Neuronal stem cell (in vitro differentiated cells): Measurements from ENCODE around the gene SLC6A11.

ENCODE experiments used
- DNase-seq: peaks from one replicate; pipeline ENCODE4 v3.0.0-alpha.2; 2013; ENCODE audit warnings: low spot score
- H2AFZ ChIP-seq: one replicate; pipeline ENCODE4 v1.6.1; 2013; ENCODE audit warnings: mild to moderate bottlenecking, low read length, inconsistent platforms
- H2AK5ac ChIP-seq: 2 replicates; pipeline ENCODE4 v1.6.1; 2013; ENCODE audit warnings: low read depth, mild to moderate bottlenecking, inconsistent platforms, low read length, moderate library complexity, mixed read lengths
- H2BK120ac ChIP-seq: 2 replicates; pipeline ENCODE4 v1.6.1; 2013; ENCODE audit warnings: low read depth, mild to moderate bottlenecking, inconsistent platforms, low read length, moderate library complexity, mixed read lengths
- H2BK12ac ChIP-seq: one replicate; pipeline ENCODE4 v1.6.1; 2013; ENCODE audit warnings: low read length, inconsistent platforms
- H2BK15ac ChIP-seq: 2 replicates; pipeline ENCODE4 v1.6.1; 2013; ENCODE audit warnings: mild to moderate bottlenecking, low read length, inconsistent platforms, mixed read lengths
- H2BK5ac ChIP-seq: one replicate; pipeline ENCODE4 v1.6.1; 2013; ENCODE audit warnings: inconsistent platforms, mild to moderate bottlenecking, low read length, moderate library complexity
- H3K14ac ChIP-seq: one replicate; pipeline ENCODE4 v1.6.1; 2013; ENCODE audit warnings: low read length, inconsistent platforms
- H3K18ac ChIP-seq: 2 replicates; pipeline ENCODE4 v1.6.1; 2013; ENCODE audit warnings: low read length, inconsistent platforms
- H3K23ac ChIP-seq: 2 replicates; pipeline ENCODE4 v1.6.1; 2013; ENCODE audit warnings: low read depth, mild to moderate bottlenecking, mixed read lengths, low read length, inconsistent platforms; ENCODE audit not compliant: poor library complexity
- H3K27ac ChIP-seq: replicated peaks from 3 replicates; pipeline ENCODE4 v1.5.1; 2013; ENCODE audit warnings: low read length, inconsistent platforms
- H3K27me3 ChIP-seq, 3 experiments: 2 replicates each; pipeline ENCODE4 v1.6.1; 2013; ENCODE audit warnings: low read length in 3 of 3, mild to moderate bottlenecking in 2 of 3, inconsistent platforms in 1 of 3, low read depth in 1 of 3, mixed read lengths in 1 of 3, moderate library complexity in 1 of 3; ENCODE audit not compliant: control insufficient read depth in 3 of 3, insufficient read depth in 3 of 3
- H3K36me3 ChIP-seq, 2 donors: replicated peaks in 1 of 2; 2 replicates each; pipeline ENCODE4 v1.6.1; 2013; ENCODE audit warnings: low read length in 2 of 2; ENCODE audit not compliant: control insufficient read depth in 2 of 2, insufficient read depth in 2 of 2
- H3K4ac ChIP-seq: 2 replicates; pipeline ENCODE4 v1.6.1; 2013; ENCODE audit warnings: inconsistent platforms, mild to moderate bottlenecking, low read length, moderate library complexity
- H3K4me1 ChIP-seq, 2 donors: 1 replicate in 1 of 2; 2 replicates in 1 of 2; pipeline ENCODE4 v1.6.1; 2013; ENCODE audit warnings: low read length in 2 of 2, low read depth in 1 of 2; ENCODE audit not compliant: control insufficient read depth in 2 of 2, insufficient read depth in 1 of 2
- H3K4me2 ChIP-seq: one replicate; pipeline ENCODE4 v1.6.1; 2013; ENCODE audit warnings: mild to moderate bottlenecking, low read length, inconsistent platforms; ENCODE audit not compliant: insufficient read depth, poor library complexity, severe bottlenecking
- H3K4me3 ChIP-seq, 2 donors: 2 replicates each; pipeline ENCODE4 v1.5.1; 2013; ENCODE audit warnings: low read length in 2 of 2, mild to moderate bottlenecking in 2 of 2, inconsistent platforms in 1 of 2, moderate library complexity in 1 of 2
- H3K79me1 ChIP-seq: one replicate; pipeline ENCODE4 v1.6.1; 2013; ENCODE audit warnings: low read depth, mild to moderate bottlenecking, inconsistent platforms, low read length, moderate library complexity
- H3K9ac ChIP-seq: one replicate; pipeline ENCODE4 v1.6.1; 2013; ENCODE audit warnings: mild to moderate bottlenecking, low read depth, low read length, inconsistent platforms; ENCODE audit not compliant: poor library complexity
- H3K9me3 ChIP-seq, 2 donors: replicated peaks in 1 of 2; 2 replicates each; pipeline versions ENCODE3 to v1.6.1; 2013; ENCODE audit warnings: low read length in 2 of 2, mild to moderate bottlenecking in 2 of 2, inconsistent platforms in 1 of 2, low read depth in 1 of 2, mixed read lengths in 1 of 2, moderate library complexity in 1 of 2; ENCODE audit not compliant: control insufficient read depth in 2 of 2, insufficient read depth in 1 of 2
- H4K8ac ChIP-seq: one replicate; pipeline ENCODE4 v1.6.1; 2013; ENCODE audit warnings: low read depth, mild to moderate bottlenecking, inconsistent platforms, low read length, moderate library complexity
- H4K91ac ChIP-seq: one replicate; pipeline ENCODE4 v1.6.1; 2013; ENCODE audit warnings: low read length, low read depth, mild to moderate bottlenecking, inconsistent platforms; ENCODE audit not compliant: poor library complexity
- WGBS, 2 donors: extraction: QIAGEN DNeasy Blood & Tissue Kit; methylation state at CpG; one replicate each; pipeline ENCODE4 v1.1.7; 2013; ENCODE audit warnings: missing lambda C conversion rate in 2 of 2, mixed read lengths in 1 of 2; ENCODE audit not compliant: insufficient read length in 2 of 2, insufficient replicate concordance in 1 of 2; ENCODE audit errors: extremely low coverage in 2 of 2; 5-methylcytosine and 5-hydroxymethylcytosine counted together

Gene SLC6A11

DNA sequence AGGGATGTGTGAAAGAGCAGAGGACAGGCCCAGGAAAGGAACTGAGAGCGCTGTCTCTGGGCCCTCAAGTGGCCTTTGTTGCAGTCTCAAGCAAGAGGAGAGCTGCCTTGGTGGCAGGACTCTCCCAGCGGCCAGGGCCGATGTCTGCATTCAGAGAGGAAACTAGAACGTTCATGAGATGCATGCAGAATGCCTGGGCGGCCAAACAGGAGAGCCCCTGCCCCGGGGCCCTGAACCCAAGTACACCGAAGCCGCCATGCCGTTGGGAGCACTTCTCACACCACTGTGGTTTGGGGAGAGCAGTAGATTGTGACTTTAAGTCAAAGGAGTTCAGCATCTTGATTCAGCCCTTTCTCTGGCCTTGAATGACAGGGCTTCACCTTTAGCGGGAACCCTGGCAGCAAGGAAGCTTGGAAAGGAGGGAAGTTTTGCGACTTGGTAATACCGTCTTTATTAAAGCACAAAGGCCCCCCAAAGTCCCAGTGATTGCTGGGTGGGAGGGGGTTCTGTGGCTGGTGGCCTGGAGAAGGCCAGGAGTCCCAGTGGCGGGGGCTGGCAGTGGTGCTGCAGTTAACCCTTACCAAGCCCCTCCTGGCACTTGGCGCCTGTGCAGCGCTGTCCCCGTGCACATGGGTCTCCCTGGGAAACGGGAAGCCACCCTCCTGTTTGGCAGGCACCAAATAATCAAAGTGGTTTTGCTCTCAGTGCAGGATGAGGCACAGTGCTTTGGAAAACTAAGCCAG lies 36.2 kb downstream of the SLC6A11 start:
- no peak overlapping the region for H3K4me2 ChIP-seq
- no peaks in the 10 kb centered on the region for H3K36me3 ChIP-seq
- no peak overlapping the region for H2AK5ac ChIP-seq
- no peaks in the 10 kb centered on the region for H3K27me3 ChIP-seq
- no peak overlapping the region for H3K4me3 ChIP-seq
- H4K91ac ChIP-seq, result no peak overlapping the region
- no peak overlapping the region for H2BK120ac ChIP-seq
- no peak overlapping the region for H2BK12ac ChIP-seq
- H3K18ac ChIP-seq, result peak overlapping the region; percentile 28
- no peak overlapping the region for H3K14ac ChIP-seq
- H3K9me3 ChIP-seq, result no peaks in the 10 kb centered on the region
- no peak overlapping the region for H4K8ac ChIP-seq
- no peak overlapping the region for H3K23ac ChIP-seq
- H2BK5ac ChIP-seq, result no peak overlapping the region
- H3K79me1 ChIP-seq, result no peaks in the 10 kb centered on the region
- H3K4me1 ChIP-seq, result peaks cover 0 to 13% of the 10 kb centered on the region in 2 donors
- H3K27ac ChIP-seq, result no peak overlapping the region
- WGBS, 2 donors, result no CpG with 5 or more reads among the region's 17 CpGs
- H3K9ac ChIP-seq, result peak overlapping the region; percentile 3
- no peak overlapping the region for H2AFZ ChIP-seq
- DNase-seq, result no peak
- no peak overlapping the region for H2BK15ac ChIP-seq
- no peak overlapping the region for H3K4ac ChIP-seq

DNA sequence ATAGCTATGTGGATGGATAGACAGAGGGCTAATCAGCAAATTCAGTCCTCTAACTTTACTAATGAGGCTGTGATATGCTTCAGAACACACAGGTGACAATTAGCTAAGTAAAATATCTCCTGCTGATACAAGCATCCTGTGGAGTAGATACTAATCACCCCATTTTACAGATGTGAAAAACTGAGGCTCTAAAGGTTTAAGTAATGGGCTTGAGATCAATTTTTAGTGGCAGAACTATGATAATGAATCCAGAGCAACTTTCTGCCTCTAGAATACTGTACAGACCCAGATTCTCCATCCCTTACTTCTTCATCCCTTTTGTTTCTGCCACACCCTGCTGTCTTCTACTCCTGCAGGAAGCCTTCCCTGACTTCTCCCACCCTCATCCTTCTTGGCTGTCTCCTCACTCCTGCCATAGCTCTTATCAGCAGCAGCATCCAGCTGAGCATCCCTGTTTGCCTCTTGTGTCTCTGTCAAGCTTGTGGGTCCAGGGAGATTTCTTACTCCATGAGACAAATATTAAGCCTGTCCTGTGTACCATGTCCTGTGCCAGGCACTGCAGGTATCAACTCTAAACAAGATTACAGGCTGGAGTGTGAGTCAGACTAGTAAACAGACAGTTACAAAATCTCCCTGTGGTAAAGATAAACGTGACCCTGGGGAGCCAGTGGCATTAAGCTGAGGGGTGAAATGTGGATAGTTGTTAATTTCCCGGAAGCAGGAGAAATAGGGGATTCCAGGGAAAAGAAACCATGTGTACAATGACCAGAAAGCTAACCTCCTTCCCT lies 39.2 kb downstream of the SLC6A11 start:
- Histone ChIP-seq H3K14ac (no peak overlapping the region), H3K4me3 (no peak overlapping the region), H3K4ac (no peak overlapping the region), H3K36me3 (no peaks in the 10 kb centered on the region), H3K27ac (no peak overlapping the region), H4K8ac (no peak overlapping the region), H2AFZ (no peak overlapping the region), H2BK120ac (no peak overlapping the region), H3K18ac (no peak overlapping the region), H2BK5ac (no peak overlapping the region), H3K4me2 (no peak overlapping the region), H3K23ac (no peak overlapping the region), H2BK15ac (no peak overlapping the region), H2AK5ac (no peak overlapping the region), H4K91ac (no peak overlapping the region), H3K27me3 (no peaks in the 10 kb centered on the region), H3K9ac (no peak overlapping the region), H2BK12ac (no peak overlapping the region), H3K9me3 (no peaks in the 10 kb centered on the region), H3K4me1 (peaks cover 0 to 13% of the 10 kb centered on the region in 2 donors), H3K79me1 (no peaks in the 10 kb centered on the region)
- WGBS, 2 donors, result no CpG with 5 or more reads among the region's 2 CpGs
- no peak for DNase-seq

GRCh38 chr3:10855871-10856662 lies 40.0 kb downstream of the SLC6A11 start:
- Histone ChIP-seq H2BK5ac (no peak overlapping the region), H3K14ac (no peak overlapping the region), H3K18ac (no peak overlapping the region), H3K4me1 (peaks cover 0 to 9% of the 10 kb centered on the region in 2 donors), H3K4me3 (no peak overlapping the region), H3K23ac (no peak overlapping the region), H2BK120ac (no peak overlapping the region), H3K79me1 (no peaks in the 10 kb centered on the region), H3K9me3 (no peaks in the 10 kb centered on the region), H2BK12ac (no peak overlapping the region), H2AFZ (no peak overlapping the region), H4K91ac (no peak overlapping the region), H2AK5ac (no peak overlapping the region), H3K27me3 (no peaks in the 10 kb centered on the region), H3K36me3 (no peaks in the 10 kb centered on the region), H3K9ac (no peak overlapping the region), H3K27ac (no peak overlapping the region), H3K4ac (no peak overlapping the region), H3K4me2 (no peak overlapping the region), H2BK15ac (no peak overlapping the region), H4K8ac (no peak overlapping the region)
- no CpG with 5 or more reads among the region's 8 CpGs for WGBS, 2 donors
- DNase-seq, result no peak

DNA sequence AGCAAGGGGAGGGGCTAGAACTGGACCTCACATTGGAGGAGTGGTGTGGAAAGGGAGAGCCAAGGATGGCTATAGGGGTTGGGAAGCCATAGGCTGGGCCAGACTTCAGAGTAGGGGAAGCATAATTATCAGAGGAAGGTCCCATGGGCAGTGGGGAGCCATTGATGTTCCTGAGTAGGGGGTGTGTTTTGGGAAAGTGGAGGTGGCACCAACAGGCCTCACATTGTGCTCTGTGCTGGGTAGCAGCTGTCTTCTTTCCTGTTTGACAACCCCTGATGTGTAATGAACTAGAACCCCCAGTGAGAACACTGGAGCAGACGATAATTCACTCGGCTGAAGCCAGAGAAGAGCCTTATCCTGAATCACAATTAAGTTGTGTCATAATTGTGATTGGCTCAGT lies 41.2 kb downstream of the SLC6A11 start:
- Histone ChIP-seq H2AFZ (no peak overlapping the region), H4K91ac (no peak overlapping the region), H4K8ac (no peak overlapping the region), H3K4me3 (no peak overlapping the region), H3K18ac (no peak overlapping the region), H3K27ac (no peak overlapping the region), H3K4ac (no peak overlapping the region), H3K36me3 (no peaks in the 10 kb centered on the region), H2BK12ac (no peak overlapping the region), H3K27me3 (no peaks in the 10 kb centered on the region), H3K4me1 (no peaks in the 10 kb centered on the region), H2BK5ac (no peak overlapping the region), H2AK5ac (no peak overlapping the region), H3K9me3 (no peaks in the 10 kb centered on the region), H2BK15ac (no peak overlapping the region), H3K79me1 (no peaks in the 10 kb centered on the region), H3K23ac (no peak overlapping the region), H3K4me2 (no peak overlapping the region), H3K14ac (no peak overlapping the region), H2BK120ac (no peak overlapping the region), H3K9ac (no peak overlapping the region)
- DNase-seq, result no peak
- WGBS, 2 donors, result no CpG with 5 or more reads among the region's 2 CpGs
